HG03442 (cell line): Measurements from ENCODE around the gene BRINP1.

Source experiments
- ATAC-seq: cut with Tn5 transposase; IDR thresholded peaks from one replicate; pipeline ENCODE4 v1.9.1; 2021; ENCODE audit warnings: mild to moderate bottlenecking, moderate library complexity; ENCODE audit not compliant: unreplicated experiment

The BRINP1 gene

GRCh38 chr9:119349351-119349825 lies 19.8 kb downstream of the BRINP1 start:
- ATAC-seq = no peak

GRCh38 chr9:119343059-119343990 lies 25.9 kb downstream of the BRINP1 start:
- no peak for ATAC-seq

DNA sequence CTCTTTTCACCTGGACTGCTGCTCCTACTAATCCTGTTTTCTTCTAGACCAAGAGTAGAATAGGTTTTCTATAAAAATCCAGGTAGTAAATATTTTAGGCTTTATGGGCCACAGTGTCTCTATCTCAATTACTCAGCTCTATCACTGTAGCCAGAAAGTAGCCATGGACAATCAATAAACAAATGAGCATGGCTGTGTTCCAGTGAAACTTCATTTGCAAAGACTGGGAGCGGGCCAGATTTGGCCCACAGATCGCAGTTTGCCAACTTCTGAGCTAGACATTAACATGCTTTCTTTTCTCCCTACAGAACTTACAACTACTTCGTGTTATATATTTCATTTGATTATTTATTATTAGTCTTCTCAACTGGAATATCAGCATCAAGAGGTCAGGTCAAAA lies 30.2 kb downstream of the BRINP1 start:
- ATAC-seq = no peak

DNA sequence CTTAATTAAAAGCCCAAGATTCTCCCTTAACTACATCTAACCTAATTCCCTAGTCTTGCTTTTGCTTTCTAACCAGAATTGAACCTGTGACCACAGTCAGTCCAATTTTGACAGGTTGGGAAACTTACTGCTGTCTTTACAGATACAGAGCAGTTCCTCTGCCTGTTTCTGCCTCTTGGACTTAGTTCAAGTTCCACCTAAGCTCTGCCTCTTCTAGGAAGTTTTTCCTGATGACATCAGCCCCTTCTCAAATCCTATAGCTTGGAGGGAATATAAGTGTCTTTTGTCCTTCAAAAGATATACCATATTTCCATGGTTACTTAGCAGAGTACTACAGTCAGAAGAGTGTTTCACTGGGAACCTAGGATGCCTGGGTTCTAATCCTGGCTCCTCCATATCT lies 31.7 kb downstream of the BRINP1 start:
- ATAC-seq = no peak

DNA sequence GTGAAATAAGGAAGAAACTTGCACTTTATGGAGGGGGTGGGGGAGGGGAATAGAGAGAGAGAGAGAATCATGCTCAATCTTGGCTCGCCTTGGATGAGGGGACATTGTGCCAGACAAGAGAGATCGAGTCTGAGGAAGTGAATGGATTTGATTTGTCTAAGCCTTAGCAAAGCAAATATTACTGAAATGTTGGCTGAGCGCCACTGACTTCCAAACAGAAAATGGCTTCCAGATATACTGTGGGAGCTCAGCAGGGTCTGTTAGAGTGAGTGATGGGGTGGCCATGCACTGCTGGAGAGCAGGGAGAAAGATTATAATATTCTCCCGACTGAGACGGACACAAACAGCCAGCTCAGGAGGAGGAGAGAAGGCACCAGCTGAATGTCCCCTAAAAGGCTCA lies 34.5 kb downstream of the BRINP1 start:
- ATAC-seq = no peak

DNA sequence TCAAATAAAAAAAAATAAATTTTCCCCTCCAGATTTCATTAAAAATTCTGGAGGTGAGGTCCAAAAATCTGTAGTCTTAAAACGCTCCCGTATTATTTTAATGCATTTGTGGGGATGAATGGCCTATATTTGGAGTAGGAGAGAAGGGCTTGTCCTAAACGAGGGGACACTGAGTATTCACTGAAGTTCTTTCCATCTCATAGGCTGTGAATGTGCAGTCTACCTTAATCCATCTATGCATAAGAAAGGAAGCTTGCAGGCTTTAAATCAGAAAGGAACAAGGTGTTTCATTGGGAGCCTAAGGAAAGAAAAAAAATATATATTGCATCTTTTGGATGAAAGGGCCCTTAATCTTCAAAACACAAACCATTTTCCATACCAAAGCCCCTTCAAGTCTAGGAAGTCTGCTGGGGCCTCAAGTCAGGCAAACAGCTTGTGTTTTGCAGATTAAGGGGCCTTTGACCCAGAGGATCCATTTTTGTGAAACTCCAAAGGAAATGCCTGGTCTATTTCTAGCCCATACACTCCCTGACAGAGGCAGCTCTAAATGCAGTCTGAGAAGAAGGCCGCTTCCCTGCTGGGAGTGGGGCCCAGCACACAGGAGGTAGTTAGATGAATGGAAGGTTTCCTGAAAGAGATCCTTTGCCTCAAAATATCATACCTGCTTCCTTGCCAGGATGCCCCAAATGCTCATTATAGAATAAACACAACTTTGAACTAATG lies 35.6 kb downstream of the BRINP1 start:
- no peak for ATAC-seq

DNA sequence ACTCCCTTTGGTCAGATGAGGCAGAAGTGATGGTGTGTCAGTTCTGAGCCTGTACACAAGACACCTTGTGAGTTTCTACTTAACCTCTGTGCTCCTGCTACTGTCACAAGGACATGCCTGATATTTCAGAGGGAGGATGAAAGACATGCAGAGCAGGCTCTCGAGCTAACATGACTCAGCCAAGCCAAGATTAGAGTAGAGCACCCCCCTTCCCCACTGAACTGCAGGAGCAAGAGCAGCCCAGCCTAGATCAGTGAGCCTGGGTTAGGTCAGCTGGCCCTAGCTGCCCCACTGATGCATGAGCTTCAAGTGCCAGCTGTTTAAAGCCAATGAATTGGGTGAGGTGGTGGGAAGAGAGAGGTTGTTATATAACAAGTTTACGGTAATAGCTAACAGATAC lies 36.7 kb downstream of the BRINP1 start:
- ATAC-seq = no peak

- ATAC-seq = no peak
Observed at GRCh38 chr9:119322184-119322583, 47.1 kb downstream of the BRINP1 start.

DNA sequence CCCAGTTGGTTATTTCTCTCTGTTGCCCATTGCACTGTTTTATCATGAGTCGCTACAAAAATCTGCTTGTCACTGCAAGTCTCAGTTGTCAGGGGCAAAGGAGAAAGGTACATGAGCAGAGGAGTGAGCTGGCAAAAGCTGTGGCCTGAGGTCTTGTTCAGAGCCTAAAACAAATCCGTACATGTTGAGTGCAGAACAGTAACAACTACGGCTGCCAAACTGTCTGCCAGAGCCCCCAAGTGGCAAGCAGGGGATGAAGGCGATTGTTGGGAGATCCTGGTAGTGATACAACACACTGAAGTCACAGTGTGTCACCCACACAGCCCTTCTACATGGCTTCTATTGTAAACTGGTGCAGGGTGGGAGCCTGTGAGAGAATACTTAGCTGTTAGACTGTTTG lies 50.9 kb downstream of the BRINP1 start:
- ATAC-seq = no peak

DNA sequence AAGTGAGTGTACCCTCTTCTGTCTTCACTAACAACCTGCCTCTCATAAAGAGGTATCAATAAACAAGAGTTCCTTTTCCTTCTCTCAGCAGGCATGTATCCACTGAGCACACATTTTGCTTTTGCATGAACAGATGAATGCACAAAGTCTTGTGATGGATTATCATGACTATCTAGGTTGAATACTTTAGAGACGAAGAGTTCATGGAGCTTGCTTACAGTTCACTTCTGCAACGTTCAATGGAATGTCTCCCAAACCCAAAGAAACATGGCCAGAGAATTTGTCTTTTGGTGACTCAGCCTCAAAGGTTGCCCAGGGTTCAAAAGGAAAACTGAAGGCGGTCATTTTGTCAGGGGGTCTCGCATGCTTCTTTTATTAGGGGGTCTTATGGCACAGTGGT lies 55.4 kb downstream of the BRINP1 start:
- ATAC-seq = no peak

DNA sequence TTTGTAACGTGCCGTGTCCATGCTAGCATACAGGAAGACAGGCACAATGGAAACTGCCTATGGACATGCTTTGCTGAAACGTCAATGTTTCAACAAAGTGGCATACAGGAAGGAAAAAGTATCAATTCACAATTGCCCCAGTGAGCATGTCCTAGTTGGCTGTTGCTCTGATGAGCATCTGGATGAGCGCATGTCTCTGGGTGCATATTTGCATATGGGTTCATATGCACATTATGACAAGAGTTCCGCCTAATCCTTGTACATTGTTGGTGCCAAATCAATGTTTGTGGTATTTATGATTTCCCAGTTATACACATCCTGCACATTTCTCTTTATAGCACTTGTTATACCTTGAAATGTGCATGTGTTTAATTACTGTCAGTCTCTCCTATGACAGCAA lies 58.5 kb downstream of the BRINP1 start:
- no peak for ATAC-seq

DNA sequence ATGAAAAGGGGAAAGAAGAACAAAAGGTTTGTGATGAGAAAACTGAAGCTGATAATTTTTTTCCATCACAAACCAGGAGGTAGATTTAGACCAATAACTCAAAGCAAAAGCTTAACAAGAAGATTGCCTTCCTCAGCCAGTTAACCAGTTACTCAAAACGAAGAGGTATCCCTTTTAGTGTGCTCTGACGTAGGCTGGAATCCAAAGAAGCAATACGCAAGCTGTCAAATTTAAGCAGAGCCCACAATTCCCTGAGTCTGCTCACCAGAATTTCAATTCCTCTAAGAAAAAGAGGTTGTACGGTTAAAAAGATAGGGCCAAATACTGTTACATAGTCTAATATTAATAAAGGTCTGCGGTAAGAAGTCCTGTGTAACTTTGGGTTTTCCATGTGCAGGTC lies 61.8 kb downstream of the BRINP1 start:
- no peak for ATAC-seq

- no peak for ATAC-seq
Observed at GRCh38 chr9:119304555-119304954, 64.7 kb downstream of the BRINP1 start.

DNA sequence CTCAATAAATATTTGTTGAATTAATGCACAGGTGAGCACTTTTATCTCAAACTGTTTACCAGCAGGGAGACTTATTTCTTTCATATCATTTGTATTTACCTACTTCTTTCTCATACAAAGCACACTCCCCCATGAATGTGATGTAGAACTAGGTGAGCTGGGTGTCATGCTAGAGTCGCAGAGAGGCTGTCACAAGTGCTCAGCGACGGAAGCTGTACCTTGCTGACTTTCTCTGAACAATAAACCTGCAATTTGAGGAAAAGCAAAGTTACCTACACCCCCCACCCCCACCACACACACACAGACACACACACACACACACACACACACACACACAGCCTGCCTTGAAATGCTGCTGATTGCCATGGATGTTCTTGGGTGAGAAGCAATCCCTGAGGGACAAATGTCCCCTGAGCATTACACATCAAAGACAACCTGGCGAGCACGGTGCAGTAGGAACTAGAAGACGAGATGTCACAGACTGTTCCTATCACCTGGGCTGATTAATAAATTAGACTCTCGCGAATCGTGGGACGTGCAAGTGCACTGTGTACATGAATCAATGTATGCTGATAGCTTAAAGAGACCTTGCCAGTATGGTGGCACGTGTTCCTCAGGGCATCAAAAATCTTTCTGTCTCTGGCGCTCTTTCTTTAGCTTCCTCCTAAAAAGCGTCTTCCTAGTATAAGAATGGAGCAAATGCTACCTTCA lies 66.1 kb downstream of the BRINP1 start:
- ATAC-seq = no peak

GRCh38 chr9:119298076-119298853 lies 71.0 kb downstream of the BRINP1 start:
- peak; percentile 90 for ATAC-seq

- no peak for ATAC-seq
Observed at GRCh38 chr9:119291554-119291953, 77.7 kb downstream of the BRINP1 start.

DNA sequence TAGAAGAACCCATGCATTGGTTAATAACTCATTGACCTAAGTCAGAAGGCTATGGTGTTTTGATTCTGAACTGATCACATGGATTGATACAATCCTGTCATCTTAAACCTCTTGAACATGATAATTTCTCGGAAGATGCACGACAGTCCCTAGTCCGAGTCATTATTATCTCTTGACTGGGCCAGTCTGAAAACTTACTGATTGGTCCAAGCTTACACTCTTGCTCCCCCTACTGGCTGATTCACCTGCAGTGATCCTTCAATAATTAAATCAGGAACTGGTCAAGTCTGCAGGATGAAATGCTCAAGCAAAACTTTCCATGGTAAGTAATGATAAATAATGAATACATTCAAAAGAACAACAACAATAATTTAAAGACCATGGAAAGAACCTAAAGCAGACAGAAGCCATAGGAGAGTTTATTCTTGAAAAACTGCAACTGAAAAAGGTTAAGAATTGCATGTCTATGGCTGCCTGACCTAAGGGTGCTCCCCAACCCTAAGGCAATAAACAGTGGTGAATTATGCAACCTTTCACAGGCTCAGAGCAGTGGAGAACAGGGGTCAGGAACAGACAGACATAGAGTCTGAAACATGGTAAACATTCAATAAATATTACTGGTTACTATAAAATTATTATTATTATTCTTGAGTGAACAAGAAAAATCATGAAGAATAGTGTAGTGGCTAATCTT lies 79.3 kb downstream of the BRINP1 start:
- ATAC-seq = peak; percentile 92

- no peak for ATAC-seq
Observed at GRCh38 chr9:119284587-119285337, 84.5 kb downstream of the BRINP1 start.

GRCh38 chr9:119284118-119284517 lies 85.1 kb downstream of the BRINP1 start:
- no peak for ATAC-seq
